ENCODE measurements around the gene MNX1.

MNX1 gene

DNA sequence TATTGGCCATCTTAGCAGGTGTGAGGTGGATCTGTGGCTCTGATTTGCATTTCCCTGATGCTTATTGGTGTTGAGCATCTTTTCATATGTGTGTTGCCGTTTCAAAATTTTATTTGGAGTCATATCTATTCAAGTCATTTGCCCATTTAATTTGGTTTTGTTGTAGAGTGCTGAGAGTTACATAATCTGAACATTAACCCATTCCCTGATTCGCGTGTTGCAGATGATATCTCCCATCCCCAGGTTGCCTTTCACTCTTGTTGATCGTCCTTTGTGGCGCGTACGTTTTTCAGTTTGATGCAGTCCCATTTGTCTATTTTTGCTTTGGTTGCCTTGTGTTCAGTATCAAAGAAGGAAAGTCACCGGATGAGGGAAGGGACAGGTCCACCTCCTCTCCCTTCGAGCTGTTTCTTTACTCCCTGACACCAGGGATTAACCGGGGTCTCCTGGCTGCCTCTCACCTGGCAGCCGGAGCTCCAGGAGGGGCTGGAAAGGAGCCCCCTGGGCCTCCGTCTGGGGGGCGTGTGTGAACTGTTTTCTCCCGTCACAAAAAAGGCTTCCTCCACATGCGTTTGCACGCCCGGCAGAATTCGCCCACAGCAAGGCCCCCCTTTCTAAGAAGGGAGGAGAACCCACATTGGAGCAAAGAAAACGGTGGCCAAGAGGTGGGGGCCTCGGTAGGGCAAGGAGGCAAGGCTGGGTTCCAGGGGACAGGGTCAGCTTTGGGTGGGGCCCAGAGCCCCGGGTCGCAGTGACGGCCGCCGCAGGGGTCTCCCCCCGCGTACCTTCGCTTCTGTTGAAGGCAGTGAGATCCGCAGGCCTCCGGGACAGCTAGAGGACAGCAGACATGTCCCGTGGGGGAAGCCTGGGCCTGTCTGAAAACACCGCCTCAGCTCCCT, 8.3 kb downstream of the MNX1 start:
- DNase-seq, result no peak

DNA sequence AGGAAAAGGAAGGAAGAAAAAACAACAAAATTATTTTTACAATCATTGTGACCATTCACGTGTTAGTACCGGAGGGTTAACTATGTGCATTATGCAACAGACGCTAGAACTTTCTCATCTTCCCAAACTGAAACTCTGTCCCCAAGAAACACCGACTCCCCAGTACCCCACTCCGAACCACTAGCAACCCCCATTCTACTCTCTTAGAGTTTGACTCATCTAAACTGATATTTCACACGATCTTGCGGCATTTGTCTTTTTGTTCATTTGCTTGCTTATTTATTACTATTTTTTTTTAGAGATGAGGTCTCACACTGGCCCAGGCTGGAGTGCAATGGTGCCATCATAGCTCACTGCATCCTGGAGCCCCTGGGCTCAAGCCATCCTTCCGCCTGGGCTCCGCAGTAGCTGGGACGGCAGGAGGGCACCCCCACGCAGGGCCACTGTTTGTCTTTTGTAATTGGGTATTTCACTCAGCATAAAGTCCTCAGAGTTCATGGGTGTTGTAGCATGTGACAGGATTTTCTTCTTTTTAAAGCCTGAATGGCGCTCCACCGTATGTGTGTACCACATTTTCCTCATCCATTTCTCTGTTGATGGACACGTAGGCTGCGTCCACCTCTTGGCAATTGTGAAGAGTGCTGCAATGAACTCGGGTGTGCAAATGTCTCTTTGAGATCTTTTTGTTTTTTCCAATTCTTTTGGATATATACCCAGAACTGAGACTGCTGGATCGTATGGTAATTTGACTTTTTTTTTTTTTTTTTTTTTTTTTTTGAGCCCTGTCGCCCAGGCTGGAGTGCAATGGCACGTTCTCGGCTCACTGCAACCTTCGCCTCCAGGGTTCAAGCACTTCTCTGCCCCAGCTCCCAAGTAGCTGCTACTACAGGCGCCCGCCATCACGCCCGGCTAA, 9.5 kb downstream of the MNX1 start:
- DNase-seq, result no peak

DNA sequence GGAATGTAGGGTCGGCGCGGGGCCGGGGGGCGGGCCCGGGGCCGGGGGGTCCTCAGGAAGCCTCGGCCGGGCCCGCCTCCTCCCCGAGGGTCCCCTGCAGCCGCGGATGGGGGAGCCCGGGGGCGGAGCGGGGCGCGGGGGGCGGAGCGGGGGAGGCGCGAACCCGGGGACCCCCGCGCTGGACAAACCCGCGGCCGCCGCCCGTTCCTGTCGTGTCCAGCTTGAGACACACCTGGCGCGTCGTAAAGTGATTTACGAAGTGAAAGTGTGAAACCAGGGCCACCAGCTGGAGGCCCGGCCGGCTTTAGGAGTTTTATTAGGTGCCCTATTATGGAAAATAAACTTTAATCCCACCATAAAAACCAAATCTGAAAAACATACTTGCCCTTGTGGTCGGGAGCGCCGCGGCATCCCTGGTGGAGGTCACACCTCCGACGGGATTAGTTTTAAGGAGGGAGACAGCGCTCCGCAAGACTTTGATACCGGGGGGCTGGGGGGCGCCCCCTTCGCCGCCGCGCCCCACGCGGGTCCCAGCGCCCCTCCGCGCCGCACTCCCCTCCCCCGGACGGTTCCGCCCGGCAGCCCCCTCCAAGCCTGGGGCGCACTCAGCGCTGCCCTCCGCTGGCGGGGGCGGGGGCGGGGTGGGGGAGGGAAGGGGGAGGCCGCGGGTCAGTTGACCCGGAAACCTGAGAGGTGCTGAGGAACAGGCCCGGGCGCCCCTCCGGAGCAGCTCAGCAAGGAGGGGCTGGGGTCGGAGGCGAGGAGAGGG, 10.3 kb downstream of the MNX1 start:
- no peak for DNase-seq

DNA sequence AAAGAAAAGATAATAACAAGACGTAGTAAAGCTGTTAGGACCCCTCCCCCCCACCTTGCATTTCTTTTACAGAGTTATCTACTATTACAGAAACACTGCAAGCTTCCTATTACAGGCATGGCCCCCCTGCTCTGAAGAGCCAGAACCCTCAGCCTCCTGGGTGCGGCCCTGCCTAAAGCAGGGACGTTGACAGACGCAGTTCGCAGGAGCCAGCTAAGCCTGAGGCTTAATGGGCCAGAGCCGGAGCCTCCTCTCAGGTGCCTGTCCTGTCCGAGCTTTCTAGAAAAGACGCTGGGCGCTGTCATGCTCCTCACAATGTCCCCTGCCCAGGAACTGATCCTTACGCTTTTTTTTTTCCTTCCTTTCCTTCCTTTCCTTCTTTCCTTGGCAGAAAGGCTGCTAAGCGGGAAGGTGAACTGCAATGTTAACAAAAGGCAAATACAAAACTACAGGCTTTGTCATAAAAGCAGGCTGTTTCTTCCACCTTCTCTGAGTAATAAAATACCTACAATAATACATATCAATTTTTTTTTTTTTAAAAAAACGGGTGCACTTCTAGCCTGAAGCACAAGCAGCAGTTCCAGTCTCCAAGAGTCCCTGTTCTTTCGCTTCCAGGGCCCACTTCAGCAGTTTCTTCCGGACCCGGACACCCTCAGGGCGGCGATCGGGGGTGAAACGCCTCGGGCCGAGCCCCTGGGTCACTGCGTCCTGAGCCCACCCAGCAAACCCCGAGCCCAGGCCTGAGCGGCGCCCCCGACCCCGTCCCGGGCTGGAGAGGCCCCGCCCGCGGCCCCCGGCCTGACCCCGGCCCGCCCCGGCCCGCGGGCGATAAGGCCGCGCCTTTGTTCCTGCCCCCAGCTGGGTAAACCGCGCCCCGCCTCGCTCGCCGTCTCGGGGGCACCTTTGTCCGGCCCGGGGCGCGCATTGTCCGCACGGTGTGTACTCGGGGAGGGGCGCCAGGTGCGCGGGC, 11.2 kb downstream of the MNX1 start:
- no peak for DNase-seq

DNA sequence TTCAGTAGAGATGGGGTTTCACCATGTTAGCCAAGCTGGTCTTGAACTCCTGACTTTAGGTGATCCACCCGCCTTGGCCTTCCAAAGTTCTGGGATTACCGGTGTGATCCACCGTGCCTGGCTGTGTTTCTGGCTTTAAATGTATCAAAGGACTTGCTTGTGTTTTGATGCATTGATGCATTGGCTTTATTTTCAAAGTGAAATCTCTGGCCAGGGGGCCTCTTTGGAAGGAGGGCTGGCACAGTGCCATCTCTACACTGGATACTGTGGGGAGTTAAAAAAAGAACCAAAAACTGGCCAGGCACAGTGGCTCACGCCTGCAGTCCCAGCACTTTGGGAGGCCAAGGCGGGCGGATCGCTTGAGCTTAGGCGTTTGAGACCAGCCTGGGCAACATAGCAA, 16.0 kb downstream of the MNX1 start:
- DNase-seq, result no peak

DNA sequence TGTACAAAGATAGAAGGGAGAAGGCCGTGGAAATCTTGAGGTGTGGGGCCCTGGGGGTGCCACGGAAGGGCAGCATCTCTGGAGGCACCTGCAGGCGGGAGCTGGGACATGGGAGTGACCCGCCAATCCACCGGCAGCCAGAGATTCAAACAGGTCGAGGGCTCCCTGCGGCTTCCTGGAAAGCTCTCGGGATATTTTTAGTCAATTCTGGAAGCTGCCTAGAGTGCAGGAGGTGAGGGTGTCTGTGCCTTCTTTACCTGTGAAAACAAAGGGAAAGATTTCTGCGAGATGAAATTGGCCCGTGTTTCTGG, 16.6 kb downstream of the MNX1 start:
- DNase-seq, result no peak

DNA sequence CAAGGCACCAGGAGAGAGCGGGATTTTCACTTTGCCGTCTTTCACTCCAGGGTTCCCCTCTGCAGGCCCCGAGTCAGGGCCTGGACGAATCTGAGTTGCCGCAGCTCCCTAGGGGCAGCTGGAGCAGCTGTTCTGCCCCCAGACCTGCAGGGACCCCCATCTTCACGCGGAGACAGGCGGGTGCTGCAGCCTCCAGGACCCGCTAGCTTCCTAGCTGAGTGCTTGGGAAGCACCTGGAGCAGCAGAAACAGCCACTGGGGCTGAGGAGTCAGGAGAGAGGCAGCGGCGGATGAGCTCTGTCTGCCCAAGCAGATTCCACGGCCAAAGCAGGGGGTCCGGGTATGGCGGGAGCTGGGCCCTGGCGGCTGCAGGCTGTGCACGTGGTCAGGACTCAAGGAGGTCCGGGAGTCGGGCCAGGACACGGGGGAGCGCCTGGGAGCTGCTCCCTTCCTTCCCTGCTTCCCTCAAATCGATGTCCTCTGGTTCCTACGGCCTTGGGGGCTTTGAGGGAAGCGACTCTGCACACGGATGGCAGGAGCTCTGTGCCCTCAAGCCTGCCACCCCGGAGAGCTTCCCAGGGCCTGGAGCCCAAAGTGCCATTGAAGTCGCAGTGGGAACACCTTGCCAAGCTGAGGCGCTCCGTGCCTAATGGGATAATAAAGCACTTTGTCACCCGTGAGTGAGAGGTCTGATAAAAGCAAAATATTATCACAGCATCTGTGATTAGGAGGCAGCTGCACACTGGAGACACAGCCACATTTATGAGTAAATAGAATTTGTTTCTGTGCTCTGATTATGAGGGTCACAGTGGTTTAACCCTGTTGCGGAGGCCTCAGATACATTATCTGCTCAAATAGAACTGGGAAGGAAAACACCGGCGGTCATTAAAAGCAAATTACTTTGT, 17.2 kb downstream of the MNX1 start:
- DNase-seq, result peak; percentile 82

DNA sequence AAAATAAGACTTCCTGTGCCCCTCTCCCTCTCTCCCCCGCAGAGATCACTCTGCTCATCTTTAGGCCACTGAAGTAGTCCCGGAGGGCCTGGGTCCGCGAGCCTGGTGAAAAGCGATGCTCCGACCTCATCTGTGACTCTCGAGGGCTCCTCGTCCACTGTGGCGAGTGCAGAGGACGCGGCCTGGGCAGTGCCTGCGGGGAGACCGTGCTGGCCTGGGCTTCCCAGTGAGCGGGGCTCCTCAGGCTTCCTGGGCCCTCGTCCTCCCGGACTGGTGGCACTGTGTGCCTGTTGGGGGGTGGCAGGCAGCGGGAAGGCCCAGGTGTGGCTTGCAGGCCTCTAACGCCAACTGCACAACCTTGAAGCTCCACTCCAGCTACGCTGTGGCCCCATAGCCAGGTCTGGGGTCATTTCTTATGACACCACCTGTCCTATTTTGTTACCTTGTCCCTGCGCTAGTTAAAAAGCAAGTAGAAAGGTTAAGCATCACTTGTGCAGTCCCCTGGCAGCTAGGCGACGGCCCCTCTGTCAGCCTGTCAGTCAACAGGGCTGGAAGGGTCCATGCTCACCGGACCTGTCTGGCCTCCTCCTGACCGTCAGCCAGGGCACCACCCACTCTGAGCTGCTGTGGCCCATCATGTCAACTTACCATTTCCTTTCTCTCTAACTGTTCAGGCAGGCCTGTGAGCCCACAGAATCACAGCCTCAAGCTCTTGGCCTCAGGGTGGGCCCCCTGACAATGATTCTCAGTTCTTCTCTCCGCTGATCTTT, 20.5 kb downstream of the MNX1 start:
- DNase-seq, result no peak

DNA sequence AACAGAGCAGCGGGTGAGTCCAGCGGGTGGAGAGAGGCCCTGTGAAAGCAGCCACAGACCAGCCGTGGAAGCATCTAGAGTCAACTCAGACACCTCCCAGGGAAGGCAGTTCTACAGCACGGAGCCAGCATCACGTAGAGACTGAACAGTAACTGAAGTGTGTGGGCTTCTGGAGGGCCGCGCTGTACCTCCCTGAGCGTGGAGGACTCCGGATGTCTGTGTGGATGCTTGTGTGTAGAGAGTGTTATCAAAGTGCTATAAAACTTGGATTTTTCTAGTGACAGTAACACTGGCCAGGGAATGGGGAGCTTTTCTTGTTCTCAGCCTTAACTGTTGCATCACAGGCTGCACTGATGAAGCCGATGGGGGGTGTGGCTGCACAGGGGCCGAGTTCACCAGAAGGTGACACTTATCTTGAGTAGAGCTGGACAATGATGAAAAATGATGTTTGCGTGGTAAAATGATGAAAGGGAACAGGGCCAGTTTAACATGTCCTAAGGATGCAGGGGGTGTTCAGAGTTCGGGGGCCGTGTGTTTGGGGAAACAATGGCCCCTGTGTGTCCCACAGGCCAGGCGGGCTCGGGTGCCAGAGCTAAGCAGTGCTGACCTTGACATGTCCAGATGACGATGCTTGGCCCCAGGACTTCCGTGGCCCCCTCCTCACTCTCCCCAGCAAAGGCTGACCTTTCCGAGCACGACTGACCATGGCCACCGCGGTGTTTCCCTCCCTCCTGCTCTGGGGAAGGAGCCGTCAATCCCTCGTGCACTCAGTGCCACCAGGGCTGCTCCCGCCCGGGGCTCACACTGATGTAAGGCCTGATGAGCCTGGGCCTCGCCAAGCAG, 21.9 kb downstream of the MNX1 start:
- DNase-seq, result no peak

DNA sequence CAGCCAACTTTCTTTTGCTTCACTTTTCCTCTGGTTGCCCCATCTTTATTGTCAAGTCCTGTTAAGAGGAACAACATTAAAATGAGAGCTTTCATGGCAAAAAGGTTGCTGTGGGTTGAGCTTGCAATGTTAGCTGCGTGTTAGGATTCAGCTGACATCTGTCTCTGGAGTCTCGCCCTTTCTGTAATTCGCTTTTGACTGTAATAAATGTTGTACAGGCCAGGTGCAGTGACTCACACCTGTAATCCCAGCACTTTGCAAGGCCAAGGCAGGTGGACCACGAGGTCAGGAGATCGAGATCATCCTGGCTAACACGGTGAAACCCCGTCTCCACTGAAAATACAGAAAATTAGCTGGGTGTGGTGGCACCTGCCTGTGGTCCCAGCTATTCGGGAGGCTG, 24.1 kb downstream of the MNX1 start:
- DNase-seq, result no peak

DNA sequence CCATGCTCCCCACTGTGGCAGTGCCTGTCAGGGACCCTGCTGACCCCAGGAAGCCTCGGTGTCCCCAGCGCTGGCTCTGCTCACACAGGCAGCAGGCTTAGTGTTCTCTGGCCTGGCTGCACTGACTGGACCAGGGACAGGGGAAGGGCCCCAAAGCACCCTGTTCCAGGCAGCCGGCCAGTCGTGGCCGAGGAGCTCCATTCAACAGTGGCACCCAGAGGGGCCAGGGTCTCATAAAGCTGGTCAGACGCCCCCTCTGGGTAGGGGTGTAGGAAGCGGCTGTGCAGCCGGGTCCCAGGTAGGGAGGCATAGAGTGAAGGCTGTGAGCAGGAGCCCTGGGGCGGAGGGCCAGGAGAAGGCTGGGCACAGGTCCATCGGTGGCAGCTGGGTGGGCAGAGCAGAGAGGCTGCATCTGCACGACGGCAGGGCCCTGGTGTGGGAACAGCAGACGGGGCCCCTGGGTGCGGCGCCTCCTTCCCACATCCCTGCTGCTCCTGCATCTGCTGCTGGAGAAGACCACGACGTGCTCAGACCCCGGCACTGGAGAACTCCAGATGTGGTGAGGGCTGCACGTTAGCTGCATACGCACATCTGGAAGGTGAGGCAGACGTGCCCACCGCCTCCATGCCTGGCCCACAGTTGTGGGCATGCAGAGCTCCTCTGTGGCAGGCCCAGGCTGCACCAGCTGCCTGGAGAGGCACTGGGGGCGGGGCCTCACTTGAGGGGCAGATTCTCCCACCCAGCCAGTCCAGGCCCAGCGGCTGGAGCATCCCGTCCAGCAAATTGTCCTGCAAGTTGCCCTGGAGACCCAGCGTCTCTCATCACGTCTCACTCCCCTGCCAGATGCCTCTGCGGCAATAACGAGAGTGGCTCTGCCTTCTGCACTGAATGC, 25.1 kb downstream of the MNX1 start:
- no peak for DNase-seq

DNA sequence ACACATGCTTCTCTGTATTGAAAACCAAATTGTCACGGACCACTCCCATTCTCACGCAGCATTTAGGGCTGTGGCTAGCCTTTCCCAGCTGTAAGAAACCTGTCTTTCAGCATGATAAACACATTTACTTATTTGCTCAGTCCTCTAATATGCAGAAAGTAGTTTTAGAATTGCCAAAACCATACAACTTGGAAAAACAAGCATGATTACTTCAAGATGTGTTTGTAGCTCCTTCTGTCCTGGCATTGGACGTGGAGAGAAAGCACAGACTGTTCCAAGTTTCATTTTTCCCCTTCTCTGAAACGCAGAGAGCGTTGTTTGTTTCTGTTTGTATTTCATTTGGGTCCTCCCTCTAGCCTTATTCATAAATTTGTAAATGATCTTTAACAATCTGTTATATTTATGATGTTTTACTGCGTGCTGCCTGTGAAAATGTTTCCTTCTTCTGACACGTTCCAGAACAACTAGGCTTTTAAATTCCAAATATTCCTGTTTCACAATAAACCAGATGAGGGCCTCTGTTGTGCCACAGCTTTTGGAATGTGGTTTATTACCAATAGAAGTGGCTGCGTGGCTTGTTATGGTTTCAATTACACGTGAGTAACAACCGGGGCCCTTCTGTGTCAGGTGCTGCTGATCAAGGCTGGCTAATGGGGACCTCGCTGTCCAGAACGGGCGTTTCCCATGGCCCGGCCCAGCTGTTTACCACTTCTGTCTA, 26.1 kb downstream of the MNX1 start:
- DNase-seq, result no peak

DNA sequence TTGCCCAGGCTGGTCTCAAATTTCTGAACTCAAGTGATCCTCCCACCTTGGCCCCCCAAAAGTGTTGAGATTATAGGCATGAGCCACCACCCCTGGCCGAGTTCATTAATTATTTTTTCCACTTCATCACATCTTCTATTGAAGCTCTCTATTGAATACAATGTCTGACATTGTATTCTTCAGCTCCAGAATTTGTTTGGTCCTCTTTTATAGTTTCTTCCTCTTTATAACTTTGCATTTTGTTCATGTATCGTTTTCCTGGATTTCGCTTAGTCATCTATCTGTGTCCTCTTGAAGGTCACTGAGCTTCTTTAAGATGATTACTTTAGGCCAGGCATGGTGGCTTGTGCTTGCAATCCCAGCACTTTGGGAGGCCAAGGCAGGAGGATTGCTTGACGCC, 30.8 kb downstream of the MNX1 start:
- no peak for DNase-seq

DNA sequence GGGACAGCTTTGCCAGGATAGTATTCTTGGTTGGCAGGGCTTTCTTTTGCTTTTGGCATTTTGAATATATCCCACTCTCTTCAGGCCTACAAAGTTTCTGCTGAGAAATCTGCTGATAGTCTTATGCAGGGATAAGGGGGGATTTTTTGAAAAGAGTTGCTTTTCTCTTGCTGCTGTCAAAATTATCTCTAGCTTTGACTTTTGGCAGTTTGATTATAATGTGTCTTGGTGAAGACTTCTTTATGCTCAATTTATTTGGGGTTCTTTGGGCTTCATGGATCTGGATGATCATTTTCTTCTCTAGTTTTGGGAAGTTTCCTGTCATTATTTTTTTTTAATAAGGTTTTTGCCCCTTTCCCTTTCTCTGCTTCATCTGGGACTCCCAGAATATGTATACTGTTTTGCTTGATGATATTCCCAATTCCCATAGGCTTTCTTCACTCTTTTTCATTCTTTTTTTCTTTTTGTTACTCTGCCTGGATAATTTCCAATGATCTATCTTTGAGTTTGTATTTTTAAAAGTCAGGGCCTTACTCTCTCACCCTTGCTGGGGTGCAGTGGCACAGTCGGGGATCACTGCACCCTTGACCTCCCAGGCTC, 31.4 kb downstream of the MNX1 start:
- DNase-seq, result no peak

DNA sequence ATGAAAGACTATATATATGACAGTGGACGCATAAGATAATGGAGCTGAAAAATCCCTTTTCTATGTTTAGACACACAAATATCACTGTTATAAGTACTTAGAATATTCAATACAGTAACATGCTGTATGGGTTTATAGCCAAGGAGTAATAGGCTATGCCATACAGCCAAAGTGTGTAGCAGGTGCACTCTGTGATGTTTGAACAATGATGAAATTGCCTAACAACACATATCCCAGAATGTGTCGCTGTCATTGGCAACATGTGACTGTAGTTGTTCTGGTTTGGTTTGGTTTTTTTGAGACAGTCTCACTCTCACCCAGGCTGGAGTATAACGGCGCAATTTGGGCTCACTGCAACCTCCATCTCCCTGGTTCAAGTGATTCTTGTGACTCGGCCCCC, 34.8 kb downstream of the MNX1 start:
- DNase-seq, result no peak

DNA sequence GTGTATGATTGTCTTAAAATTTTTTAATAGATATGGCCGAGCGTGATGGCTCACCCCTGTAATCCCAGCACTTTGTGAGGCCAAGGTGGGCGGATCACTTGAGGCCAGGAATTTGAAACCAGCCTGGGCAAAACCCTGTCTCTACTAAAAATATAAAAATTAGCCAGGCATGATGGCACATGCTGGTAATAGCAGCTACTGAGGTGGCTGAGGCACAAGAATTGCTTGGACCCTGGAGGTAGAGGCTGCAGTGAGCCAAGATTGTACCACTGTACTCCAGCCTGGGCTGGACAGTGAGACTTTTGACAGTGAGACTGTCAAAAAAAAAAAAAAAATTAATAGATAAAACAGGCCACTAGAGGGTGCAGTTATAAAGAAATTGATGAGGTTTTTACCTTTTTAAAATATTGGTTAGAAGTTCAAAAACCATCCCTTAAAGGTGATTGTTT, 40.5 kb downstream of the MNX1 start:
- peak; percentile 23 for DNase-seq

DNA sequence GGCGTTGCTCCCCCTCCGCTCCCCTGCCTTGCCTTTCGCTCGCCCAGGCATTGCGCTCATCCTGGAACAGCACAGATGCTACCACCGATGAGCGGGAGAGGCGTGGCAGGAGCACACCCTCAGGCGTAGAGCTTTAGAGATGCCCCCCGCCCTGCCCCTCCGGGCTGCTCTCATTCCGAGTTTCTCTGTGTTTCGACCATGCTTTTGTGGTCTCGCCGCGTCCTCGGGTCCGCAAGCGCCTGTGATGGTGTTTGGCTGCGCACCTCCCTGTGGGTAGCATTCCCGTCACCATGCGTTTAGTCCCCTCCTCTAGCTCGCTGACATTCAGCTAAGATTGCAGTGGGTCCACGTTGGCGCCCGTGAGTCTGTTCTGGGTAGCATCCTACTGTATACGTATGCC, 42.3 kb downstream of the MNX1 start:
- DNase-seq, result no peak
